Measurements from ENCODE around the gene SLC2A2.

SLC2A2 gene

DNA sequence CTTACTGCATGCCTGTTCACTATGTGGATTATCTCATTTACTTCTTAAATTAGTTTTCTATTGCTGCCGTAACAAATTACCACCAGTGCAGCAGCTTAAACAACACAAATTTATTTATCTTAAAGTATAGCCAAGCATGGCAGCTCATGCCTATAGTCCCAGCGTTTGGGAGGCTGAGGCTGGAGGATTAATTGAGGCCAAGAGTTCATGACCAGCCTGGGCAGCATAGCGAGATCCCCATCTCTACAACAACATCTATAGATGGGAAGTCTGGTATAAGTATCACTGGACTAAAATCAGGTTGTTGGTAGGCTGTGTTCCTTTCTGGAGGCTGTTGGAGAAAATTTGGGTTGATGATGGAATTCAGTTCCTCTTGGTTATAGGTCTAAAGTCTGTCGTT lies 5.1 kb downstream of the SLC2A2 start:
- no peaks in the 10 kb centered on the region for H3K79me2 ChIP-seq (ENCODE audit: low read length)
- no peaks in the 10 kb centered on the region for H4K20me1 ChIP-seq (ENCODE audit: insufficient read depth, low read length)
- H3K9me3 ChIP-seq (replicated peaks; ENCODE audit: insufficient read depth, low read length): no peaks in the 10 kb centered on the region
- no peaks in the 10 kb centered on the region for H3K27me3 ChIP-seq (replicated peaks; ENCODE audit: insufficient read depth, low read length)
- TF ChIP-seq EZH2phosphoT487 (IDR thresholded peaks at IDR 0.05; ENCODE audit: low read length) (no peak), EZH2 (optimal IDR thresholded peaks at IDR 0.05; ENCODE audit: low read depth, low read length) (no peak)
- TF ChIP-seq, protein P1, sequence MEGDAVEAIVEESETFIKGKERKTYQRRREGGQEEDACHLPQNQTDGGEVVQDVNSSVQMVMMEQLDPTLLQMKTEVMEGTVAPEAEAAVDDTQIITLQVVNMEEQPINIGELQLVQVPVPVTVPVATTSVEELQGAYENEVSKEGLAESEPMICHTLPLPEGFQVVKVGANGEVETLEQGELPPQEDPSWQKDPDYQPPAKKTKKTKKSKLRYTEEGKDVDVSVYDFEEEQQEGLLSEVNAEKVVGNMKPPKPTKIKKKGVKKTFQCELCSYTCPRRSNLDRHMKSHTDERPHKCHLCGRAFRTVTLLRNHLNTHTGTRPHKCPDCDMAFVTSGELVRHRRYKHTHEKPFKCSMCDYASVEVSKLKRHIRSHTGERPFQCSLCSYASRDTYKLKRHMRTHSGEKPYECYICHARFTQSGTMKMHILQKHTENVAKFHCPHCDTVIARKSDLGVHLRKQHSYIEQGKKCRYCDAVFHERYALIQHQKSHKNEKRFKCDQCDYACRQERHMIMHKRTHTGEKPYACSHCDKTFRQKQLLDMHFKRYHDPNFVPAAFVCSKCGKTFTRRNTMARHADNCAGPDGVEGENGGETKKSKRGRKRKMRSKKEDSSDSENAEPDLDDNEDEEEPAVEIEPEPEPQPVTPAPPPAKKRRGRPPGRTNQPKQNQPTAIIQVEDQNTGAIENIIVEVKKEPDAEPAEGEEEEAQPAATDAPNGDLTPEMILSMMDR (IDR thresholded peaks at IDR 0.05; ENCODE audit: low read length): no peak
- H3K36me3 ChIP-seq (replicated peaks; ENCODE audit: insufficient read depth, low read length): no peaks in the 10 kb centered on the region
- H3K9ac ChIP-seq (ENCODE audit: low read length): no peak overlapping the region
- no peak overlapping the region for H3K4me3 ChIP-seq (ENCODE audit: low read length)
- H3F3A ChIP-seq (ENCODE audit: insufficient read depth, low read length): no peaks in the 10 kb centered on the region
- H3K9me2 ChIP-seq (replicated peaks; ENCODE audit: insufficient read depth, low read length): no peaks in the 10 kb centered on the region
- no peak for DNase-seq
- H3K27ac ChIP-seq (ENCODE audit: low read length): no peak overlapping the region
- no peak overlapping the region for H3K4me2 ChIP-seq (ENCODE audit: low read depth, low read length)
- no peak overlapping the region for H2AFZ ChIP-seq (ENCODE audit: low read length)
- no peaks in the 10 kb centered on the region for H3K4me1 ChIP-seq (ENCODE audit: low read length)

DNA sequence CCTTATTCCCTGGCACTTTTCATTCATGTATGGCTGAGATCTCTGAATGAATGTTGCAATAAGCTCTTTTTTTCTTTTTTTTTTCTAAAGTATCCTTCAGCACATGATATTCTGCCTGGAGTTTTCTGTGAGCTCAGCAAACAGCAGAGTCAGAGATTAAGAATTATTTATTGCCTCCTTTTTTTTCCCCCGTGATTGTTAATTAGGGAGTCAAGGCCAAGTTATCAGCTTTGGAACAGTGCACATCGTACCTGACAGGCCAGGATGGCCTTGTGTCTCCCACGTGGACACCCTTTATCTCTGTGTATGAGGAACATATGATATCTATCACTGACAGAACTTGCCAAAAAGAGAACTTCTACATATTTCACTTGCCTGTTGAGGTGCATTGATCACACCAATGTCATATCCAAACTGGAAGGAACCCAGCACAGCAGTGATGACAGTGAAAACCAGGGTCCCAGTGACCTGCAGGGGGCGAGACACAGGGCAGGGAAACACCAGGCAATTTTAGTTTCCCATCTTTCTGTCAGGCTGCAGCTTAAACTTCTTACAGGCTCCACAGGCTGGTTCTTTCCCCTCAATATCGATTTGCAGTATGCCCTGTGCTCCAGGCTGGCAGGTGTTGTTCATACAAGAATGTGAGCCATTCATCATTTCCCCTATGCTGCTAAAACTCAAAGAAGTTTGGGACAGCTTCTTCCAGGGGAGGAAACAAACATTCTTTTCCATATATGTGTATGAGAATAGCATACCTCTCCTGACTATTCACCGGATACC lies 8.2 kb downstream of the SLC2A2 start:
- no peaks in the 10 kb centered on the region for H3K4me1 ChIP-seq (ENCODE audit: low read length)
- DNase-seq: no peak
- H3K27me3 ChIP-seq (replicated peaks; ENCODE audit: insufficient read depth, low read length): no peaks in the 10 kb centered on the region
- H3K27ac ChIP-seq (ENCODE audit: low read length): no peak overlapping the region
- no peak overlapping the region for H3K4me2 ChIP-seq (ENCODE audit: low read depth, low read length)
- TF ChIP-seq EZH2phosphoT487 (IDR thresholded peaks at IDR 0.05; ENCODE audit: low read length) (no peak), EZH2 (optimal IDR thresholded peaks at IDR 0.05; ENCODE audit: low read depth, low read length) (no peak)
- TF ChIP-seq, protein P1 (IDR thresholded peaks at IDR 0.05; ENCODE audit: low read length): peak; percentile 15; the same call in 1 of the 2 replicates
- no peaks in the 10 kb centered on the region for H3K9me3 ChIP-seq (replicated peaks; ENCODE audit: insufficient read depth, low read length)
- no peaks in the 10 kb centered on the region for H3F3A ChIP-seq (ENCODE audit: insufficient read depth, low read length)
- H4K20me1 ChIP-seq (ENCODE audit: insufficient read depth, low read length): no peaks in the 10 kb centered on the region
- no peak overlapping the region for H3K9ac ChIP-seq (ENCODE audit: low read length)
- H3K4me3 ChIP-seq (ENCODE audit: low read length): no peak overlapping the region
- no peaks in the 10 kb centered on the region for H3K9me2 ChIP-seq (replicated peaks; ENCODE audit: insufficient read depth, low read length)
- no peak overlapping the region for H2AFZ ChIP-seq (ENCODE audit: low read length)
- H3K79me2 ChIP-seq (ENCODE audit: low read length): no peaks in the 10 kb centered on the region
- no peaks in the 10 kb centered on the region for H3K36me3 ChIP-seq (replicated peaks; ENCODE audit: insufficient read depth, low read length)

DNA sequence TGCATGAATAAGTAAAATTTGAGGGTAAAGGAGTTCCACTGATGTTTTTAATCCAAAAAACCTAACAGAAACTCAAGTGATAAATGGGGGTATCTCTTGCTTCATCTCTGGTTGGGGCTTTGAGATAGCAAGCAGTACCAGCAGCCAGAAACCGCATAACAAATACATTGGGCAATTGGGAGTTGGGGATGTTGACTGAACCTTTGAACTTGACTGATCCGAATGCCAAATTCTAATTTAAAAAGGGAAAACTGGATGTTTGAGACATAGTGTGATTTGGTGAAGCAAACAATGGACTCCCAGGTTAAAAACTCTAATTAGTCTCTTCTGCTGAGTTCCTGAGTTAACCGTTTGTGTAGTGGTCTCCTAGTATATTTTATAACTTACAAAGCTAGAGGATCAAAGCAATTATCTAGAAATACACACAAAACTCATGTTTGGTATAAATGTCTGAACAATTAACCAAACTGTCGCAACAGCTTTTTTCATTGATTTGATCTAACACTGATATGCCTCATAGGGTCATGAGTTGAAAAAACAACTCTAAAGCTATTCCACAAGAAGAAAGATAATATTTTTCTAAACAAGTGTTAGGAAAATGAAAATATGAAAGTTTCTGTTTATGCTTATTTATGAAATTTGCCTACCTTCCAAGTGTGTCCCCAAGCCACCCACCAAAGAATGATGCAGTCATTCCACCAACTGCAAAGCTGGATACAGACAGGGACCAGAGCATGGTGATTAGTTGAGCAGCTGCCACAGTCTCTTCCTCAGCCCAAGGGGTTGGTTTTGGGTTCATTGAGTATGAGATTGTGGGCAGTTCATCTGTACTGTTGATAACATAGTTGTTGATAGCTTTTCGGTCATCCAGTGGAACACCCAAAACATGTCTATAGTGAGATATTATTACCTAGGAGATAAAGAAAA lies 12.4 kb downstream of the SLC2A2 start:
- Histone ChIP-seq H3K27ac (ENCODE audit: low read length) (no peak overlapping the region), H3K9me3 (replicated peaks; ENCODE audit: insufficient read depth, low read length) (no peaks in the 10 kb centered on the region), H3K36me3 (replicated peaks; ENCODE audit: insufficient read depth, low read length) (no peaks in the 10 kb centered on the region), H4K20me1 (ENCODE audit: insufficient read depth, low read length) (no peaks in the 10 kb centered on the region), H3K9me2 (replicated peaks; ENCODE audit: insufficient read depth, low read length) (no peaks in the 10 kb centered on the region), H3K4me3 (ENCODE audit: low read length) (no peak overlapping the region), H3K79me2 (ENCODE audit: low read length) (no peaks in the 10 kb centered on the region), H2AFZ (ENCODE audit: low read length) (no peak overlapping the region), H3K9ac (ENCODE audit: low read length) (no peak overlapping the region), H3K4me2 (ENCODE audit: low read depth, low read length) (no peak overlapping the region), H3K4me1 (ENCODE audit: low read length) (no peaks in the 10 kb centered on the region), H3K27me3 (replicated peaks; ENCODE audit: insufficient read depth, low read length) (no peaks in the 10 kb centered on the region), H3F3A (ENCODE audit: insufficient read depth, low read length) (no peaks in the 10 kb centered on the region)
- DNase-seq: no peak
- no peak for TF ChIP-seq EZH2 (optimal IDR thresholded peaks at IDR 0.05; ENCODE audit: low read depth, low read length)
- TF ChIP-seq EZH2phosphoT487 (IDR thresholded peaks at IDR 0.05; ENCODE audit: low read length): no peak
- TF ChIP-seq, protein P1 (IDR thresholded peaks at IDR 0.05; ENCODE audit: low read length): no peak
